Measurements from ENCODE around the gene ZNF552.

Gene ZNF552

DNA sequence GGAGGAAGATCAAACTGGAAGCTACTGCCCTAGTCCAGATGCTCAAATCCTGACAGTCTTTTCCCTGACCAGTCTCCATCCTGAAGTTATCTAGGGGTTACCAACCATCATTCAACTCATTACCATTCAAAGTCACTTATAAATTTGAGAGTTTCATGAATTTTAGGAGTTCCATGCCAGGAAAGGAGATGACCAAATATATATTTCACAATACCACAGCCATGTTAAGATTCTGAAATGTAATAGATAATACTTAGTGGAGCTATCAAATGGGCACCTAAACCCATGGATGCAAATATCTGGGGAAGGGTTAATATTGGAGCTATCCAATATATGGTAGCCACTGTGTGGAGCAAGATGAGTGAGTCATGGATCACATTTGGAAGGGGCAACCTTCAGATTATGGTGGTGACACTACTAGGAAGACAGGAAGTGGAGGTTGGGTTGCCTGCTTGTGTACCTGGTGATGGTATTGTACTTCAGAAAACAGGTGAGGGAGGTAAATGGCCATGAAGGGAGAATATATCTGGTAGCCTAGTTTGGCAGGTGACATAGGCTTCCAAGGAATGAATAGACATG, 26.5 kb downstream of the ZNF552 start:
- H3K27me3 ChIP-seq (replicated peaks; ENCODE audit: control insufficient read depth, insufficient read depth, low read length): no peaks in the 10 kb centered on the region
- H3K4me3 ChIP-seq (replicated peaks; ENCODE audit: low read depth, low read length): no peak overlapping the region
- no peak for TF ChIP-seq CTCF (IDR thresholded peaks at IDR 0.05; ENCODE audit: insufficient read depth, low read length, poor library complexity, severe bottlenecking)
- peaks cover 10% of the 10 kb centered on the region for H3K36me3 ChIP-seq (ENCODE audit: control insufficient read depth, insufficient read depth, low read length)
- DNase-seq (ENCODE audit: extremely low read depth, insufficient read length): no peak

GRCh38 chr19:57786906-57787305, 27.8 kb downstream of the ZNF552 start:
- Histone ChIP-seq H3K36me3 (ENCODE audit: control insufficient read depth, insufficient read depth, low read length) (peaks cover 10% of the 10 kb centered on the region), H3K27me3 (replicated peaks; ENCODE audit: control insufficient read depth, insufficient read depth, low read length) (no peaks in the 10 kb centered on the region), H3K4me3 (replicated peaks; ENCODE audit: low read depth, low read length) (no peak overlapping the region)
- no peak for DNase-seq (ENCODE audit: extremely low read depth, insufficient read length)
- TF ChIP-seq CTCF (IDR thresholded peaks at IDR 0.05; ENCODE audit: insufficient read depth, low read length, poor library complexity, severe bottlenecking): no peak

- TF ChIP-seq CTCF (IDR thresholded peaks at IDR 0.05; ENCODE audit: insufficient read depth, low read length, poor library complexity, severe bottlenecking): no peak
- Histone ChIP-seq H3K4me3 (replicated peaks; ENCODE audit: low read depth, low read length) (no peak overlapping the region), H3K27me3 (replicated peaks; ENCODE audit: control insufficient read depth, insufficient read depth, low read length) (no peaks in the 10 kb centered on the region), H3K36me3 (ENCODE audit: control insufficient read depth, insufficient read depth, low read length) (peaks cover 9% of the 10 kb centered on the region)
- no peak for DNase-seq (ENCODE audit: extremely low read depth, insufficient read length)
Observed at GRCh38 chr19:57786286-57786685, 28.4 kb downstream of the ZNF552 start.

GRCh38 chr19:57779220-57779845, 35.4 kb downstream of the ZNF552 start:
- no peak for TF ChIP-seq CTCF (IDR thresholded peaks at IDR 0.05; ENCODE audit: insufficient read depth, low read length, poor library complexity, severe bottlenecking)
- no peak for DNase-seq (ENCODE audit: extremely low read depth, insufficient read length)
- Histone ChIP-seq H3K36me3 (ENCODE audit: control insufficient read depth, insufficient read depth, low read length) (peaks cover 22% of the 10 kb centered on the region), H3K27me3 (replicated peaks; ENCODE audit: control insufficient read depth, insufficient read depth, low read length) (no peaks in the 10 kb centered on the region), H3K4me3 (replicated peaks; ENCODE audit: low read depth, low read length) (no peak overlapping the region)

DNA sequence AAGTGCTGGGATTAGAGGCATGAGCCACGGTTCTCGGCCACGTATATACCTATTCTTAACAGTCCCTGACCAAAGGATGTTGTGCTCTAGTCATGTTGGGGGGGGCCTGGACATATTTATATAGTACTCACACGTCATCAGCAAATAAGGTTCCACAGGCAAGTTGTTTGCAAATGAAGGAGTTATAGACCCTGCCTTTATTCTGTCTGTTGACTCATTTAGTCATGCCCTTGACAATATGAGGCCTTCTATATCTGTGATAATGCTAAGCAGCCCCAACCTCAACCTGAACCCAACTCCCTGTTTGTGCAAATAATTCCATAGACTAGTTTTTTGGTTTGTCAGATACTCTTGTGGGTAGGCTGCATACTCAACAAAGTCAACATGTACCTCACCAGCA, 36.4 kb downstream of the ZNF552 start:
- Histone ChIP-seq H3K27me3 (replicated peaks; ENCODE audit: control insufficient read depth, insufficient read depth, low read length) (no peaks in the 10 kb centered on the region), H3K4me3 (replicated peaks; ENCODE audit: low read depth, low read length) (no peak overlapping the region), H3K36me3 (ENCODE audit: control insufficient read depth, insufficient read depth, low read length) (peaks cover 22% of the 10 kb centered on the region)
- no peak for TF ChIP-seq CTCF (IDR thresholded peaks at IDR 0.05; ENCODE audit: insufficient read depth, low read length, poor library complexity, severe bottlenecking)
- no peak for DNase-seq (ENCODE audit: extremely low read depth, insufficient read length)

Data from GM06990 (cell line).